ENCODE data around the gene TTC31.

Gene TTC31

DNA sequence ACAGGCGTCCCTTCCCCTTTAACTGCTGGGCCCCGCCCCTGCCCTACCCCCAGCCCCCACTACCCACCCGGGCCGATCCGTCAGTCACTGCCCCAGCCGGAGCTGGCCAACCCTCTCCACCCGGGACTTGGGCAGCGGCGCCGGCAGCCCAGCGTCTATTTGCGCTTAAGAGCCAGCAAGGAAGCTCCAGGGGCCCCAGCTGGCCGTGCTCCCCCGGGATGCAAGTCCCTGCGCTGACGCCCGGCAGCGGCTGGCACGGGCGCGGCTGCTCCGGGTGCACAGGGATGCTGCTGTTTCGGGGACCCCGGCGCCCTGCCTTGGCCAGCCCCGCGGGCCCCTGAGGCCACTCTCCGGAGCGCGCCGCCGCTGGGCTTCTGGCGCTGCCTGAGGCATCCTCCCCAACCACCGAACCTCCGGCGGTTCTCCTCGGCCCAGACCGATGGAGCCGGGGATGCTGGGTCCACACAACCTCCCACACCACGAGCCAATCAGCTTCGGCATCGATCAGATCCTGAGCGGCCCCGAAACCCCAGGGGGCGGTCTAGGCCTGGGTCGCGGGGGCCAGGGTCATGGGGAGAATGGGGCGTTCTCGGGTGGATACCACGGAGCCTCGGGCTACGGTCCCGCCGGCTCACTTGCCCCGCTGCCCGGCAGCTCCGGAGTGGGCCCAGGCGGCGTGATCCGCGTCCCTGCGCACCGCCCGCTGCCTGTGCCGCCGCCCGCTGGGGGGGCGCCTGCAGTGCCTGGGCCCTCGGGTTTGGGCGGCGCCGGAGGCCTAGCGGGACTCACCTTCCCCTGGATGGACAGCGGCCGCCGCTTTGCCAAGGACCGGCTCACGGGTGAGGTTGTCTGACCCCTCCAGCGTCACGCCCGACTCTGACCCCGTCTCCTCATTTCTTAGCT lies 31.7 kb downstream of the TTC31 start, which contains the start of gene TLX2:
TSS of gene TLX2 (plus strand) at position 83 of the 903 bp plus-strand sequence. CDS start at position 440, 357 bp downstream.
- no peak for TF ChIP-seq POLR2AphosphoS5 (IDR thresholded peaks at IDR 0.05; ENCODE audit: low read depth, low read length)
- no peak for TF ChIP-seq FOXP2 (optimal IDR thresholded peaks at IDR 0.05; ENCODE audit: borderline replicate concordance, extremely low read depth, extremely low read length, insufficient read depth)

DNA sequence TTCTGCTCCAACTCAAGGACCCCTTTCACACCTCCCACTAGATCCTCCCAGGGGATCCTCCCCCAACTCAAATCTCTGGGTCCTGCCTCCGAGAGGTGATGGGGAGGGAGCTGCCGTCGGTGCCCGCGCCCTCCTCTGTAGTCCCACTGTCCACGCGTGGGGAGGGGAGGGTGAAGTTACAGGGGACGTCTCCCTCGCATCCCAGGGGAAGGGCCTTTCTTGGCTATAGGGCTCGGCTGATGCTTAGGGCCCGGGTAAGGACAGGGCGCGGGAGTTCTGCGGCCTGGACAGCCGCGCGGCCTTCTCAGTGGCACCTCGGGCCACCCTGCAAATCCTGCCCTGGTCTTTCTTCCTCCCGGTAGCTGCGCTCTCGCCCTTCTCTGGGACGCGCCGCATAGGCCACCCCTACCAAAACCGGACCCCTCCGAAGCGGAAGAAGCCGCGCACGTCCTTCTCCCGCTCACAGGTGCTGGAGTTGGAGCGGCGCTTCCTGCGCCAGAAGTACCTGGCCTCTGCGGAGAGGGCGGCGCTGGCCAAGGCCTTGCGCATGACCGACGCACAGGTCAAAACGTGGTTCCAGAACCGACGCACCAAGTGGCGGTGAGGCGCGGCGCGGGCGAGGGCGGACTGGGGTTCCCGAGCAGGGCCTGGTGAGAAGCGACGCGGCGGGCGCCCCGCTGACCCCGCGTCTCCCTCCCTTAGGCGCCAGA lies 32.5 kb downstream of the TTC31 start:
- TF ChIP-seq TAF1 (IDR thresholded peaks at IDR 0.05; ENCODE audit: borderline replicate concordance, insufficient read depth, low read length) (no peak), FOXP2 (optimal IDR thresholded peaks at IDR 0.05; ENCODE audit: borderline replicate concordance, extremely low read depth, extremely low read length, insufficient read depth) (no peak), POLR2AphosphoS5 (IDR thresholded peaks at IDR 0.05; ENCODE audit: low read depth, low read length) (no peak), SIN3A (IDR thresholded peaks at IDR 0.05; ENCODE audit: borderline replicate concordance, insufficient read depth, low read length) (no peak)
- TF ChIP-seq, protein P1, sequence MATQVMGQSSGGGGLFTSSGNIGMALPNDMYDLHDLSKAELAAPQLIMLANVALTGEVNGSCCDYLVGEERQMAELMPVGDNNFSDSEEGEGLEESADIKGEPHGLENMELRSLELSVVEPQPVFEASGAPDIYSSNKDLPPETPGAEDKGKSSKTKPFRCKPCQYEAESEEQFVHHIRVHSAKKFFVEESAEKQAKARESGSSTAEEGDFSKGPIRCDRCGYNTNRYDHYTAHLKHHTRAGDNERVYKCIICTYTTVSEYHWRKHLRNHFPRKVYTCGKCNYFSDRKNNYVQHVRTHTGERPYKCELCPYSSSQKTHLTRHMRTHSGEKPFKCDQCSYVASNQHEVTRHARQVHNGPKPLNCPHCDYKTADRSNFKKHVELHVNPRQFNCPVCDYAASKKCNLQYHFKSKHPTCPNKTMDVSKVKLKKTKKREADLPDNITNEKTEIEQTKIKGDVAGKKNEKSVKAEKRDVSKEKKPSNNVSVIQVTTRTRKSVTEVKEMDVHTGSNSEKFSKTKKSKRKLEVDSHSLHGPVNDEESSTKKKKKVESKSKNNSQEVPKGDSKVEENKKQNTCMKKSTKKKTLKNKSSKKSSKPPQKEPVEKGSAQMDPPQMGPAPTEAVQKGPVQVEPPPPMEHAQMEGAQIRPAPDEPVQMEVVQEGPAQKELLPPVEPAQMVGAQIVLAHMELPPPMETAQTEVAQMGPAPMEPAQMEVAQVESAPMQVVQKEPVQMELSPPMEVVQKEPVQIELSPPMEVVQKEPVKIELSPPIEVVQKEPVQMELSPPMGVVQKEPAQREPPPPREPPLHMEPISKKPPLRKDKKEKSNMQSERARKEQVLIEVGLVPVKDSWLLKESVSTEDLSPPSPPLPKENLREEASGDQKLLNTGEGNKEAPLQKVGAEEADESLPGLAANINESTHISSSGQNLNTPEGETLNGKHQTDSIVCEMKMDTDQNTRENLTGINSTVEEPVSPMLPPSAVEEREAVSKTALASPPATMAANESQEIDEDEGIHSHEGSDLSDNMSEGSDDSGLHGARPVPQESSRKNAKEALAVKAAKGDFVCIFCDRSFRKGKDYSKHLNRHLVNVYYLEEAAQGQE (IDR thresholded peaks at IDR 0.05; ENCODE audit: insufficient read depth in 1 of 2, low read depth in 2 of 2, low read length in 2 of 2), result no peak

DNA sequence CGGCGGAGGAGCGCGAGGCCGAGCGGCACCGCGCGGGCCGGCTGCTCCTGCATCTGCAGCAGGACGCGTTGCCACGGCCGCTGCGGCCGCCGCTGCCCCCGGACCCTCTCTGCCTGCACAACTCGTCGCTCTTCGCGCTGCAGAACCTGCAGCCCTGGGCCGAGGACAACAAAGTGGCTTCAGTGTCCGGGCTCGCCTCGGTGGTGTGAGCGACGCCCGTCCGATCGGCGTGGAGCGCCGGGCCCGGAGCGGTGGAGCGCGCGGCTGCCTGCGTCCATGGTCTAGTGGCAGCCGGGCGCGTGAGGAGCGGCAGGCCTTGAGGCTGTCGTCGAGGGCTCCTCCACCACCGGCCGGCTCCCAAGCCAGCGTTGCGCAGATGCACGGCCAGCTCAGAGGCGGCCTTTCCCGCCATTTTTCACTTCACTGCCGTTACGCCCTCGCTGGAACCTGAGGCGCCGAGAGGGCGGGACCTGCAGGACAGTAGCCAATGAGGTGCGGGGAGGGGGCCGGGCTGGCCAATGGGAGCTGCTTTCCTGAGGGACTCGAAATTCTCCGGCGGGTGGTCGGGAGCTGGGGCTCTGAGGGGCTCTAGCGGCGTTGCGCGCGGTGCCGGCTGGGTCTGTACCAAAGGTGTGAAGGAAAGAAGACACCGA lies 33.2 kb downstream of the TTC31 start:
- TF ChIP-seq SIN3A (IDR thresholded peaks at IDR 0.05; ENCODE audit: borderline replicate concordance, insufficient read depth, low read length) (no peak), FOXP2 (optimal IDR thresholded peaks at IDR 0.05; ENCODE audit: borderline replicate concordance, extremely low read depth, extremely low read length, insufficient read depth) (no peak), POLR2AphosphoS5 (IDR thresholded peaks at IDR 0.05; ENCODE audit: low read depth, low read length) (no peak)
- TF ChIP-seq, protein P1 (IDR thresholded peaks at IDR 0.05; ENCODE audit: insufficient read depth in 1 of 2, low read depth in 2 of 2, low read length in 2 of 2), result no peak

DNA sequence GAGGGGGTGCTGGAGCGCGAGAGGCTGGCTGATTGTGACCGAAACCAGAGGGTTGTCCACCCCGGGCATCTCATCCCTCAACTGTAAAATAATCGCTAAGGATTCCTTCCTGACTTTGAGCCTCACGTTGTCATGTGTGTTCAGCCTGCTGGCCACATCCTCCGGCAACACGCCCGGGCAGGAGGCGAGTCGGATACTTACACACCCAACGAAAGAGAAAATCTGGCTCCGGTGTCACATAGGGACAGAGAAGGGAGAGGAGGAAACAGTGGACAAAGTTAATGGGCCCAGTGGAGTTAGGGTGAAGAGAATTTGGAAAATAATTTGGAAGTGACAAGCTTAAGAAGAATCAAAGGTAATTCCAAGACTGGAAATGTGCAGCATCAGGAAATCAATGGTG lies 33.8 kb downstream of the TTC31 start:
- TF ChIP-seq SIN3A (IDR thresholded peaks at IDR 0.05; ENCODE audit: borderline replicate concordance, insufficient read depth, low read length) (no peak), TAF1 (IDR thresholded peaks at IDR 0.05; ENCODE audit: borderline replicate concordance, insufficient read depth, low read length) (no peak), FOXP2 (optimal IDR thresholded peaks at IDR 0.05; ENCODE audit: borderline replicate concordance, extremely low read depth, extremely low read length, insufficient read depth) (no peak), POLR2AphosphoS5 (IDR thresholded peaks at IDR 0.05; ENCODE audit: low read depth, low read length) (no peak)
- TF ChIP-seq, protein P1 (IDR thresholded peaks at IDR 0.05; ENCODE audit: insufficient read depth in 1 of 2, low read depth in 2 of 2, low read length in 2 of 2), result no peak

DNA sequence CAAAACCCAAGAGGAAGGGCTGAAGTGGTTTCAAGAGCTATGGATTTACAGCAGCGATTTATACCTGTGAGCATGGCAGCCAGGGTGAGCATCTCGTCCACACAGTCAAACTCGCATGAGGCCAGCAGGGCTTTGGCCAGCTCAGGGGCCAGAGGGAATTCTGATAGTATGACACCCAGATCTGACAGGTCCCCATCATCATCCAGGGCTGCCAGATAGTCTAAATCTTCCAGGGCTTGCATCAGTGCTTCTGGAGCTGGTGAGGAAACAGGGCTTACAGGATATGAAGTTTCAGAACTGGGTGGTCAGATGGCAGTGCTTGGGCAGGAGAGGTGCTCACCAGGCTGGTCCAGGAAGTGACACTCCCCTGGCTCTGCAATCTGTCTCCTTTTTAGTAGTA lies 39.6 kb downstream of the TTC31 start:
- TF ChIP-seq SIN3A (IDR thresholded peaks at IDR 0.05; ENCODE audit: borderline replicate concordance, insufficient read depth, low read length) (no peak), FOXP2 (optimal IDR thresholded peaks at IDR 0.05; ENCODE audit: borderline replicate concordance, extremely low read depth, extremely low read length, insufficient read depth) (no peak)

Data from PFSK-1 (cell line).